Forelimb muscle (tissue), 1 donor: ENCODE measurements around the gene PTPN18. TPM values are rescaled to one million over a fixed set of nuclear protein-coding genes. Genes with fewer than 3 reads are reported as not detected.

Source experiments
- DNase-seq: peaks from one replicate; pipeline ENCODE4 v3.0.0-alpha.2; 2013; ENCODE audit warnings: low read depth
- polyA plus RNA-seq: library from polyadenylated mRNA; unstranded; fragments of 120-200 nt; gene quantifications from one replicate; pipeline ENCODE4 v1.2.1, GENCODE V29; 2013; ENCODE audit not compliant: insufficient read length

Gene PTPN18
- polyA plus RNA-seq, 1 donor: 19.9 TPM

- DNase-seq: no peak
Measured at GRCh38 chr2:130339885-130340745, 15.7 kb upstream of the PTPN18 start.

DNA sequence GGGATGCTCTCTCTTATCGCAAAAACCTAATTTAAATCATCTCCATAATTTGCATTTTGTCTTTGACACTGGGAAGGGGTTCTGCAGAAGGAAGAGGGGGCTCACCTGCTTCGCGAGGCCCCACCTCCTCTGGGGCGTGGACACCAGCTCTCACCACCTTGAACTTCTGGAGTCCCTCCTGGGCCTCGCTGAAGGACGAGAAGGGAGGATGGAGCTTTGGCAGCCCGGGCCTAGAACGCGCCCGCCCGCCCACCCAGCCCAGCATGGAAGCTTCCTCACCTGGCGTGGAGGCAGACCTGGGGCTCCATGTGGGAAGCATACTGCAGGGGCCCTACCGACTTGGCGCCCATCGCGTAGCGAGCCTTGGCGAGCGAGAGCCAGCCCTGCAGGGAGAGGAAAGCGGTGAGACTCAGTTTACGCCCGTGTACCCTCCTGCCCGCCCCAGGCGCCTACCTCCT is 14.3 kb upstream of the PTPN18 start:
- no peak for DNase-seq

GRCh38 chr2:130342020-130342532 is 13.8 kb upstream of the PTPN18 start:
- DNase-seq: peak; percentile 81

DNA sequence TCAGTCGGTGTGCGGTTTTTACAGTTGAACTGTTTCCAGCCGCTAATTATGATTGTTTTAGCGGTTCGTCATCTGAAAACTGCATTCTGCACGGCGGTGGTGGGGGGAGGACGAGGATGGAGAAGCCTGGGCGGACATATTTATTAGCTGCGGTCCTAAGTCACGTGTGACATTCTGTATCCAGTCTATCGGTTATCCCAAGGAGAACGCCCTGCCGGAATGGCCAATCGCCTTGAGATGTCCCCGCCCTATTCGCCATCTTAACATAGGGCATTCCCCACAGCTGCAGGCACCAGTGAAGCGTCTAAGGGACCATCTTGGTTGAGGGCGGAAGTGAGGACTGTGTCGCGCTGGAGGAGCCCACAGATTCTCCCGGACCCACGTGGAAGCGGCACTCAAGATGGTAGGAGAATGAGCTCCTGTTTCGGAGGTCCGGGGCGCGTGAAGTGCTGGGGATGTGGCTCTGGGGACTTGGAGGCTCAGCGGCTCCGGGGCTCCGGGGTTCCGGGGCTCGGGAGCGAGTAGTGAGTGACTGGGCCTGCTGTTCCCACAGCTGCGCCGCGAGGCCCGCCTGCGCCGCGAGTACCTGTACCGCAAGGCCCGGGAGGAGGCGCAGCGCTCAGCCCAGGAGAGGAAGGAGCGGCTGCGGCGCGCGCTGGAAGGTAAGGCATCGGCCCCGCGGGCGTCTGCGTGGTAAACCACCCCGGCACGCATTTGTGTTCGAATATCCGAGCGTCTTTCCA is 13.2 kb upstream of the PTPN18 start, which contains the start of gene IMP4:
IMP4 (plus strand) TSS at position 365 of the 743 bp plus-strand sequence; CDS start at position 401, 36 bp downstream.
- DNase-seq: peak; percentile 99

GRCh38 chr2:130344578-130344977 is 11.3 kb upstream of the PTPN18 start:
- no peak for DNase-seq

GRCh38 chr2:130345091-130345490 is 10.8 kb upstream of the PTPN18 start:
- DNase-seq: no peak

- DNase-seq: no peak
Measured at GRCh38 chr2:130345611-130346010, 10.2 kb upstream of the PTPN18 start.

DNA sequence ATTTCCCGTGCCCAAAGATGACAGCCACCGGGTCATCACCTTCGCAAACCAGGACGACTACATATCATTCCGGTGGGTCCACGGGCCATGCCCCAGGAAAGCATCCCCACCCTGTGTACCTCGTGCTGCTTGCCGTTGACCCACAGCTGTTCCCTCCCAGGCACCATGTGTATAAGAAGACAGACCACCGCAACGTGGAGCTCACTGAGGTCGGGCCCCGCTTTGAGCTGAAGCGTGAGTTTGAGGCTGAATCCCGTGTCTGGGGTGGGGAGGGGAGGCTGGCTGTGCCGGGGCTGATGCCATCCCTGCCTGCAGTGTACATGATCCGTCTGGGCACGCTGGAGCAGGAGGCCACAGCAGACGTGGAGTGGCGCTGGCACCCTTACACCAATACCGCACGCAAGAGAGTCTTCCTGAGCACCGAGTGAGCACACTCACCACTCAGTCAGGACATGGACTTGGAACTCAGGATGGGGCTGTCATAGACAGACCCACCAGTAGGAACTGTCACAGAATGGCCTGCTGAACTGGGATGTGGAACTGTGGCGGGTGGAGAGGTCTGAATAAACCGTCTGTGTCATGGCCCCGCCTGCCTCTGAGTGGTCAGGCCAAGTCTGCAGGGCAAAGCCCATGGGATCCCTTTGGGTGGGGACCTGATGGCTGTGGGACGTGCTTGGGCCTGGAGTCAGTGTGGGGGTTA is 9.7 kb upstream of the PTPN18 start:
- DNase-seq: no peak

GRCh38 chr2:130346741-130347066 is 9.2 kb upstream of the PTPN18 start:
- DNase-seq: no peak

DNA sequence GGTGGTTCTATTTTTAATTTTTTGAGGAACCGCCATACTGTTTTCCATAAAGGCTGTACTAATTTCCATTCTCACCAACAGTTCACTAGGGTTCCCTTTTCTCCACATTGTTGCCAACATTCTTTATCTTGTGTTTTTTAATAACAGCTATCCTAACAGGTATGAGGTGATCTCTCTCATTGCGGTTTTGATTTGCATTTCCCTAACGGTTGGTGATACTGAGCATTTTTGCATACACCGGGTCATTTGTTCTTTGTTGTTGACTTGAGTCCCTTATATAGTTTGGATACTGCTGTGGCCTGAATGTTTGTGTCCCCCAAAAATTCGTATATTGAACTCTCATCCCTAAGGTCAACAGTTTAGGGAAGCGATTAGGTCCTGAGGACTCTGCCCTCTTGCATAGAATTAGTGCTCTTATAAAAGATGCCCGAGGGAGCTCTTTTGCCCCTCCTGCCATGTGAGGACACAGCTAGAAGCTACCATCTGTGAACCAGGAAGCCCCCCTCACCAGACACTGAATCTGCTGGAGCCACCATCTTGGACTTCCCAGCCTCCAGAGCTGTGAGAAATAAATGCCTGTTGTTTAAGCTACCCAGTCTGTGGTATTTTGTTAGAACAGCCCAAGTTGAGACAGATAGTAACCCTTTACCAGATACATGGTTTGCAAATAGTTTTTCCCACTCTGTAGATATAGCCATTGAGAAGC is 8.5 kb upstream of the PTPN18 start:
- no peak for DNase-seq

- DNase-seq: no peak
Measured at GRCh38 chr2:130349174-130349573, 6.7 kb upstream of the PTPN18 start.

GRCh38 chr2:130351711-130352110 is 4.1 kb upstream of the PTPN18 start:
- no peak for DNase-seq

GRCh38 chr2:130352237-130352636 is 3.6 kb upstream of the PTPN18 start:
- no peak for DNase-seq

DNA sequence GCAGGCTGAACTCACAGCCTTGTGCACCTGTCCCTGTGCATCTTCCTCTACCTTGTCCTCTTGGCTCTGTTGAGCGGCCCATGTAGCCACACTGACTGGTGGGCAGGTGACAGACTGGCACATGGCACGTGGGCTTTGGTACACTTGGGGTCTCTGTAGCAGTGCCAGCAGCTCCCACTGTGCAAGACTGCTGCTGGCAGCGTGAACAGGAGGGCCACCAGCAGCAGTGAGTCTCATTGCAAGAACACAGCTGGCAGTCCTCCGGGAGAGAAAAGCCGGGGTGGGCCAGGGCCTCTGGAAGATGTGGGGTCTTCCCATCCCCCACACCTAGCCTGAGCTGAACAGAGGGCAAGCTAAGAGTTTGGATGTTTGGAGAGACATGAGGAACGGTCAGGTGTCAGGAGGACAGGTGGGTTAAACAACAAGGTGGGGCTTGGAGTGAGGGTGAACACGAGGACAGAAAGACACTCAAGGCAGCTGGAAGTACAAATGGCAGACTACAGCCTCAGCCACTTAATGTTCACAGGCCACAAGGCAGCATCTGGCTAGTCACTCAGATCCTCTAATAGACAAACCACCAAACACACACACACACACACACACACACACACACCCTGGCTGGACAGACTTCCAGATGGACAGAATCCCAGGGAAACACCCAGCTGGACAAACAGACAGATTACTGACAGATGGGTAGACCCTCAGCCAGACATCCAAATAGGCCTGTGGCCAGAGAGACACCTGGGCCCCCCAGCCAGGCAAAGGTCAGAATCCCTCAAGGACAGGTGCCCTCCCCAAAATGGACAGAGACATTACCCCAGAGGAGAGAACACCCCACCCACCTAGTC is 2.3 kb upstream of the PTPN18 start:
- DNase-seq: no peak

DNA sequence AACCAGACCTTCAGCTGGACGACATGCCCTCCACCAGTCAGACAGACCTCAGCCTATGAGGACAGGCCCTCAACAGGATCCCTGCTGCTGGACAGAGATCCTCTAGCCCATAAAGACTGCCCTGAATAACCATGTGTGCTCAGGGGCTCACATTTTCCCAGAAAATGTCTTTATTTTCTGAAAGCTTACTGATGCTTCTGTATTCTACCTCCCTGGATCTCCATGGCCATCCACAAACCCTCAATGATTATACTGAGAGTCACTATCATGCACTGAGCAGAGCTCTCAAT is 1.8 kb upstream of the PTPN18 start:
- DNase-seq: no peak

DNA sequence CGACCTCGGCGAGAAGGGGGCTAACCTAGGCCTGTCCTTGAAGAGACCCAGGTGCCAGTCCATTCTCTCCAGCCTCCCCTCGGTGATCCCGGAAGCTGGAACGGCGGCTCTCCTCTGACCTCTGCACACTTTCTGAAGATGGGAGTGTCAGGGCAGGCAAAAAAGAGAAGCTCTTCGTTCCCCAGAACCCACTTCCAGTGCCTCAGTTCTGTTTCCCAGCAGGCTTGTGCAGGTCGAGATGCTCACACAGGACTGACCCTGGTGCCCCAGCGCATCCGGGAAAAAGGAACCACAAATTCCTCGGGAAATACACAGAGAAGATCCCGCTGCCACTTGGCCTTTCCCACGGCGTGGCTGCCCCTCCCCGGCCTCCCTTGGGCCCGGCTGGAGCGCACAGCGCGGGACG is 681 bp upstream of the PTPN18 start:
- DNase-seq: no peak

DNA sequence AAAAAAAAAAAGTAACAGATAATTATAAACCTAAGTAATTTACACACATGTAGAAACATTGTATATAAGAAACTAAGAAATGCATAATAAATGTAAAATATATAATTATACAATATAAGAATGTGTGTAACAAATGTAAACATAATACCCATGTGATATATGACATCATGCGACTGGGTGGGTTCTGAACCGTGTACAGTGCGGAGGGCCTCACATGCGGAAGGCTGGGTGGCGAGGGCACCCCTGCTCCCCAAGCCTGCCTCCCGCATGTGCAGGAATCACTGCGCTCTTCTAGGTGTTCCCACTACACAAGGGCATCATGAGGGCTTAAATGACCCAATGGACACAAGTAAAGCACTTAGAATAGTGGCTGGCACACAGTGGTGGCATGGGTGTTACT is 2.0 kb downstream of the PTPN18 start:
- DNase-seq: no peak

- DNase-seq: no peak
Measured at GRCh38 chr2:130358420-130359350, 2.8 kb downstream of the PTPN18 start.

DNA sequence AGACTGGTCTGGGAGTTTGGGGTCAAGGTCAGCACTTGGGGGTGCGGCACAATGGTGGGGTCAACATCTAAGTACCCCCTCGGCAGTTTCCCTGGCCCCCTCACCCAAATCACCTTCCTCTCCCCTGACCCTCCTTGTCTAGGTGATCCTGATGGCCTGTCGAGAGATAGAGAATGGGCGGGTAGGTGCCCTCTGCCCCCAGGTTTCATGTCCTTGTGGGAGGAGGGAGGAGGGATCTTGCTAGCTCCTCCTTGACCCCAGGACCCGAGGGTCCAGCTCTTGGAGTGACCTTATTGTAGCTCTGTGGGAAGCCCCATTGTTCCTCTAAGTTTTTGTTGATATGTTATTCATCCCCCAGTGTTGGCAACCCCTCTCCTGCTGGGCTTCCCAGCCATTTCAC is 3.6 kb downstream of the PTPN18 start:
- no peak for DNase-seq

DNA sequence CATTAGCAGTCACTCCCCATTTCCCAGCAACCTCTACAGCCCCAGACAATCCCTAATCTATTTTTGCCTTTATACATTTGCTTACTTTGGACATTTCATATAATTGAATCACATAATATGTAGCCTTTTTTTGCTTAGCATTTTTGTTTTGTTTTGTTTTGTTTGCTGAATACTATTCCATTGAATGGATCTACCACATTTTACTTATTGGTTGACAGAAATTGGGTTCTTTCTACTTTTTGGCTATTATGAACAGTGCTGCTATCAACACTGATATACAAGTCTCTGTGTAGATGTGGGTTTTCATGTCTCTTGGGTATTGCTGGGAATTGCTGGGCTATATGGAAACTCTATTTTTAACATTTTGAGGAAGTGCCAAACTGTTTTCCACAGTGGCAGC is 7.6 kb downstream of the PTPN18 start:
- DNase-seq: no peak
